ENCODE data around the gene AKNA.

GRCh38 chr9:114431770-114432169 is 44.0 kb upstream of the AKNA start:
- no peak for TF ChIP-seq CTCF (conservative IDR thresholded peaks at IDR 0.05)
- no peak for TF ChIP-seq EZH2 (IDR thresholded peaks at IDR 0.05; ENCODE audit: low read depth)

All from PC-9 (cell line).